Vagina (tissue), 2 donors: Measurements from ENCODE around the gene ANXA3. TPM values are rescaled to one million over a fixed set of nuclear protein-coding genes. Genes with fewer than 3 reads are reported as not detected.

ENCODE experiments used
- DNase-seq, 2 donors: peaks; one replicate each; pipeline ENCODE4 v3.0.0-alpha.2; 2017; ENCODE audit errors: extremely low spot score in 2 of 2
- H3K27ac ChIP-seq: fragments of 200-600 bp; sonication (generic); one replicate; pipeline ENCODE4 v1.5.1; 2019
- H3K27me3 ChIP-seq: fragments of 200-600 bp; sonication (generic); one replicate; pipeline ENCODE4 v1.5.1; 2019
- H3K36me3 ChIP-seq, 2 donors: fragments of 200-600 bp; sonication (generic); one replicate each; pipeline ENCODE4 v1.5.1; 2017 to 2019
- H3K4me1 ChIP-seq: fragments of 200-600 bp; sonication (generic); one replicate; pipeline ENCODE4 v1.5.1; 2019
- H3K4me3 ChIP-seq, 2 donors: fragments of 200-600 bp; sonication (generic); 1 replicate in 1 of 2; 2 replicates in 1 of 2; pipeline ENCODE4 v1.5.1; 2016 to 2019
- H3K9me3 ChIP-seq: fragments of 200-600 bp; sonication (generic); one replicate; pipeline ENCODE4 v1.5.1; 2019
- CTCF ChIP-seq, 3 experiments: fragments of 450-650 bp in 2 of 3; fragments of 200-600 bp in 1 of 3; sonication (generic) in 1 of 3; IDR thresholded peaks; one replicate each; pipeline ENCODE4 v1.5.1; 2017 to 2019; ENCODE audit warnings: antibody characterized with exemption in 3 of 3, mild to moderate bottlenecking in 2 of 3, moderate library complexity in 2 of 3
- POLR2A ChIP-seq, 2 donors: fragments of 450-650 bp; IDR thresholded peaks; one replicate each; pipeline ENCODE4 v1.6.1; 2017; ENCODE audit warnings: antibody characterized with exemption in 2 of 2, mild to moderate bottlenecking in 2 of 2, moderate library complexity in 2 of 2
- POLR2AphosphoS5 ChIP-seq, 2 donors: sonication (generic); formaldehyde crosslinking; IDR thresholded peaks; one replicate each; pipeline ENCODE4 v1.9.0; 2017; ENCODE audit warnings: antibody characterized with exemption in 2 of 2, mild to moderate bottlenecking in 2 of 2, low read depth in 1 of 2; ENCODE audit not compliant: insufficient read depth in 1 of 2
- intact Hi-C: fragments of 100-400 bp; cut with DNase I; formaldehyde crosslinking; loops from one replicate; pipeline ENCODE4 v1.15.1; 2023
- total RNA-seq: library from RNA; depleted of rRNA; stranded (reverse); fragments of >200 nt; gene quantifications from one replicate; pipeline ENCODE4 v1.2.3, GENCODE V29; 2016

Gene ANXA3
- total RNA-seq, 1 donor from 2014 or later = 11.8 TPM

- no peaks in the 10 kb centered on the region for H3K9me3 ChIP-seq
- H3K27me3 ChIP-seq = no peaks in the 10 kb centered on the region
- no peak overlapping the region for H3K27ac ChIP-seq
- no peaks in the 10 kb centered on the region for H3K36me3 ChIP-seq
- DNase-seq = no peak
- TF ChIP-seq POLR2AphosphoS5 (IDR thresholded peaks at IDR 0.05; ENCODE audit: insufficient read depth in 1 of 2, low read depth in 1 of 2) (no peak), POLR2A (IDR thresholded peaks at IDR 0.05) (no peak), CTCF (IDR thresholded peaks at IDR 0.05) (no peak)
- H3K4me3 ChIP-seq = no peak overlapping the region
- intact Hi-C loops = no loop called here
- no peaks in the 10 kb centered on the region for H3K4me1 ChIP-seq
Measured at GRCh38 chr4:78599931-78600375, 48.4 kb downstream of the ANXA3 start.

GRCh38 chr4:78601013-78601412 lies 49.4 kb downstream of the ANXA3 start:
- Histone ChIP-seq H3K27ac (no peak overlapping the region), H3K4me3 (no peak overlapping the region), H3K4me1 (no peaks in the 10 kb centered on the region), H3K27me3 (no peaks in the 10 kb centered on the region), H3K36me3 (no peaks in the 10 kb centered on the region), H3K9me3 (no peaks in the 10 kb centered on the region)
- TF ChIP-seq POLR2A (IDR thresholded peaks at IDR 0.05) (no peak), CTCF (IDR thresholded peaks at IDR 0.05) (no peak), POLR2AphosphoS5 (IDR thresholded peaks at IDR 0.05; ENCODE audit: insufficient read depth in 1 of 2, low read depth in 1 of 2) (no peak)
- intact Hi-C loops = no loop called here
- DNase-seq = no peak

- intact Hi-C loops = no loop called here
- no peak for TF ChIP-seq CTCF (IDR thresholded peaks at IDR 0.05)
- TF ChIP-seq POLR2AphosphoS5 (IDR thresholded peaks at IDR 0.05; ENCODE audit: insufficient read depth in 1 of 2, low read depth in 1 of 2) = no peak
- TF ChIP-seq POLR2A (IDR thresholded peaks at IDR 0.05) = no peak
- H3K36me3 ChIP-seq = no peaks in the 10 kb centered on the region
- H3K4me3 ChIP-seq = no peak overlapping the region
- H3K27me3 ChIP-seq = no peaks in the 10 kb centered on the region
- H3K9me3 ChIP-seq = no peaks in the 10 kb centered on the region
- DNase-seq = no peak
- H3K4me1 ChIP-seq = no peaks in the 10 kb centered on the region
- H3K27ac ChIP-seq = no peak overlapping the region
Measured at GRCh38 chr4:78602334-78602733, 50.8 kb downstream of the ANXA3 start.

- no peak for DNase-seq
- Histone ChIP-seq H3K27me3 (no peaks in the 10 kb centered on the region), H3K27ac (no peak overlapping the region), H3K4me3 (no peak overlapping the region), H3K4me1 (no peaks in the 10 kb centered on the region), H3K36me3 (no peaks in the 10 kb centered on the region), H3K9me3 (no peaks in the 10 kb centered on the region)
- TF ChIP-seq POLR2A (IDR thresholded peaks at IDR 0.05) = no peak
- TF ChIP-seq CTCF (IDR thresholded peaks at IDR 0.05) = no peak
- no peak for TF ChIP-seq POLR2AphosphoS5 (IDR thresholded peaks at IDR 0.05; ENCODE audit: insufficient read depth in 1 of 2, low read depth in 1 of 2)
- intact Hi-C loops = no loop called here
Measured at GRCh38 chr4:78603384-78603783, 51.8 kb downstream of the ANXA3 start.

GRCh38 chr4:78604988-78605387 lies 53.4 kb downstream of the ANXA3 start:
- DNase-seq = no peak
- no peak overlapping the region for H3K27ac ChIP-seq
- no peaks in the 10 kb centered on the region for H3K9me3 ChIP-seq
- no peaks in the 10 kb centered on the region for H3K4me1 ChIP-seq
- TF ChIP-seq POLR2A (IDR thresholded peaks at IDR 0.05) = no peak
- no peak for TF ChIP-seq POLR2AphosphoS5 (IDR thresholded peaks at IDR 0.05; ENCODE audit: insufficient read depth in 1 of 2, low read depth in 1 of 2)
- no peak for TF ChIP-seq CTCF (IDR thresholded peaks at IDR 0.05)
- H3K4me3 ChIP-seq = no peak overlapping the region
- H3K27me3 ChIP-seq = no peaks in the 10 kb centered on the region
- H3K36me3 ChIP-seq = no peaks in the 10 kb centered on the region
- intact Hi-C loops = no loop called here
